ENCODE measurements around the gene CDH11. TPM values are rescaled to one million over a fixed set of nuclear protein-coding genes. Genes with fewer than 3 reads are reported as not detected.
A peak's percentile ranks its signal among the peaks of the same experiment; 100 is the strongest.

The CDH11 gene
- total and polyA plus RNA-seq, 2 of the 4 experiments (the other 2 are of a cell fraction) = 266 to 601 TPM

- H3K9me3 ChIP-seq (ENCODE audit: control insufficient read depth, insufficient read depth, low read length) = no peaks in the 10 kb centered on the region
- DNase-seq (peak; percentile 45), ATAC-seq (ENCODE audit: low read depth) (0 out of 2 replicates have a peak, but pooled peaks have one; percentile 35)
- H2BK20ac ChIP-seq (ENCODE audit: low read depth, low read length) = peak overlapping the region; percentile 64; the same call in 1 of the 2 replicates
- H4K20me1 ChIP-seq (ENCODE audit: insufficient read depth, low read length) = no peaks in the 10 kb centered on the region
- peaks cover 2% of the 10 kb centered on the region; the same call in 1 of the 2 replicates for H3K4me1 ChIP-seq (ENCODE audit: control insufficient read depth, insufficient read depth, low read length)
- ChIA-PET CTCF (interaction anchor here (0.6 to 1.6 kb wide), 2 partner anchors 23 to 73 kb away, joined by 3 to 6 read pairs; no protein-coding TSS in a partner anchor), POLR2A (ENCODE audit: unreplicated experiment) (interaction anchor here (1.2 kb wide), 1 partner anchor 70 kb away, joined by 3 read pairs; no protein-coding TSS in a partner anchor)
- H3K9ac ChIP-seq (ENCODE audit: low read depth, low read length) = no peak overlapping the region
- no peak overlapping the region for H3K4me3 ChIP-seq (ENCODE audit: insufficient read depth, low read depth, low read length)
- H3K27ac ChIP-seq (ENCODE audit: insufficient read depth, low read length) = no peak overlapping the region
- H3K4me2 ChIP-seq (ENCODE audit: low read depth, low read length) = no peak overlapping the region; the same call in 1 of the 2 replicates
- in situ Hi-C loops (cut with MboI; ENCODE audit: low sequenced_read_pairs) (no loop called here), dilution Hi-C loops (cut with HindIII; ENCODE audit: low sequenced_read_pairs, unreplicated experiment) (no loop called here), intact Hi-C loops (cut with micrococcal nuclease) (no loop called here)
- no peak overlapping the region; the same call in 1 of the 2 replicates for H4K91ac ChIP-seq (ENCODE audit: insufficient read depth, low read depth, low read length)
- H4K8ac ChIP-seq (ENCODE audit: low read depth in 2 of 2, low read length in 2 of 2) = no peak overlapping the region
- H2BK5ac ChIP-seq (ENCODE audit: low read depth, low read length, poor library complexity, severe bottlenecking) = no peak overlapping the region
- H3K79me1 ChIP-seq (ENCODE audit: low read depth in 1 of 2, low read length in 2 of 2) = no peaks in the 10 kb centered on the region
- H2AFZ ChIP-seq (replicated peaks; ENCODE audit: low read length, poor library complexity) = peak overlapping the region; percentile 49
- H3K18ac ChIP-seq (ENCODE audit: low read depth, low read length) = peak overlapping the region; percentile 94
- H3K27me3 ChIP-seq (ENCODE audit: control insufficient read depth, insufficient read depth, low read length) = no peaks in the 10 kb centered on the region
- TF ChIP-seq RAD21 (IDR thresholded peaks at IDR 0.05; ENCODE audit: low read length) (no peak), POLR2A (IDR thresholded peaks at IDR 0.05; ENCODE audit: low read depth, low read length) (no peak), CEBPB (IDR thresholded peaks at IDR 0.05; ENCODE audit: low read depth, low read length) (no peak), ELK1 (IDR thresholded peaks at IDR 0.05; ENCODE audit: borderline replicate concordance, low read depth, low read length) (no peak), NFE2L2 (IDR thresholded peaks at IDR 0.05; ENCODE audit: low read depth, low read length) (no peak), RCOR1 (IDR thresholded peaks at IDR 0.05; ENCODE audit: insufficient replicate concordance, low read length) (no peak), MAFK (IDR thresholded peaks at IDR 0.05; ENCODE audit: low read depth, low read length) (no peak), BHLHE40 (IDR thresholded peaks at IDR 0.05; ENCODE audit: low read depth, low read length) (no peak), CTCF (conservative IDR thresholded peaks at IDR 0.05; ENCODE audit: low read depth, low read length) (no peak), RFX5 (IDR thresholded peaks at IDR 0.05; ENCODE audit: low read depth, low read length) (no peak), USF2 (IDR thresholded peaks at IDR 0.05; ENCODE audit: low read depth, low read length) (no peak), MAZ (IDR thresholded peaks at IDR 0.05; ENCODE audit: borderline replicate concordance, low read depth, low read length) (no peak), SMC3 (IDR thresholded peaks at IDR 0.05; ENCODE audit: low read depth, low read length) (no peak), CHD1 (IDR thresholded peaks at IDR 0.05; ENCODE audit: low read depth, low read length) (no peak), FOS (IDR thresholded peaks at IDR 0.05; ENCODE audit: low read depth, low read length) (no peak), MXI1 (IDR thresholded peaks at IDR 0.05; ENCODE audit: borderline replicate concordance, low read depth, low read length) (no peak)
- no peak overlapping the region for H3K56ac ChIP-seq (ENCODE audit: extremely low read depth, insufficient read depth, low read length)
- H2AK9ac ChIP-seq (replicated peaks; ENCODE audit: low read depth, low read length, poor library complexity) = no peak overlapping the region
- H2AK5ac ChIP-seq (ENCODE audit: low read depth, low read length) = no peak overlapping the region
- no peak overlapping the region for H3K14ac ChIP-seq (replicated peaks; ENCODE audit: low read depth, low read length)
- H4K5ac ChIP-seq (ENCODE audit: low read depth, low read length) = 0 out of 2 replicates have a peak overlapping the region, but pooled peaks have one; percentile 35
- H3K9me1 ChIP-seq (ENCODE audit: insufficient read depth, low read length) = no peaks in the 10 kb centered on the region
- no peak overlapping the region for H2BK120ac ChIP-seq (ENCODE audit: low read depth, low read length)
- peak overlapping the region; percentile 65; the same call in 1 of the 2 replicates for H3K4ac ChIP-seq (ENCODE audit: low read depth, low read length)
- H3K23ac ChIP-seq (ENCODE audit: low read depth, low read length) = 0 out of 2 replicates have a peak overlapping the region, but pooled peaks have one; percentile 15
- WGBS, 2 experiments (ENCODE audit: extremely low coverage in 2 of 2, insufficient read length in 1 of 2) = no CpG with 5 or more reads among the region's 2 CpGs
- no TSS peak for BruUV-seq (replicated peaks)
- H3K36me3 ChIP-seq (ENCODE audit: control insufficient read depth, insufficient read depth, low read length) = no peaks in the 10 kb centered on the region
- H2BK15ac ChIP-seq (ENCODE audit: low read depth, low read length) = no peak overlapping the region
Measured at GRCh38 chr16:64933885-64934284, 188.0 kb downstream of the CDH11 start.
